Stimulated activated CD4-positive, alpha-beta T cell treated with anti-CD3 and anti-CD28 coated beads, TNF-alpha, amount 100 ng/mL, for 1 hour (primary cell): ENCODE data around the gene ITK.

ENCODE experiments used
- DNase-seq, 3 donors: peaks; one replicate each; pipeline ENCODE4 v3.0.0-alpha.2; 2020; ENCODE audit warnings: low read depth in 3 of 3, low spot score in 1 of 3

The ITK gene

GRCh38 chr5:157180374-157181264, at the start of gene ITK:
TSS of gene ITK (plus strand) at chr5:157180840. CDS start at chr5:157180978, 138 bp downstream.
- no peak for DNase-seq

GRCh38 chr5:157130925-157131324, 49.7 kb upstream of the ITK start:
- no peak for DNase-seq

- no peak for DNase-seq
Observed at GRCh38 chr5:157132281-157132612, 48.4 kb upstream of the ITK start.

GRCh38 chr5:157137691-157138090, 42.9 kb upstream of the ITK start:
- no peak for DNase-seq

GRCh38 chr5:157142317-157143126, 38.1 kb upstream of the ITK start, which contains the start of gene MED7:
TSS of gene MED7 (minus strand) at chr5:157142865. CDS start at chr5:157139431, 3,434 bp downstream.
- peak; percentile 64 to 86 (median 81) for DNase-seq

DNA sequence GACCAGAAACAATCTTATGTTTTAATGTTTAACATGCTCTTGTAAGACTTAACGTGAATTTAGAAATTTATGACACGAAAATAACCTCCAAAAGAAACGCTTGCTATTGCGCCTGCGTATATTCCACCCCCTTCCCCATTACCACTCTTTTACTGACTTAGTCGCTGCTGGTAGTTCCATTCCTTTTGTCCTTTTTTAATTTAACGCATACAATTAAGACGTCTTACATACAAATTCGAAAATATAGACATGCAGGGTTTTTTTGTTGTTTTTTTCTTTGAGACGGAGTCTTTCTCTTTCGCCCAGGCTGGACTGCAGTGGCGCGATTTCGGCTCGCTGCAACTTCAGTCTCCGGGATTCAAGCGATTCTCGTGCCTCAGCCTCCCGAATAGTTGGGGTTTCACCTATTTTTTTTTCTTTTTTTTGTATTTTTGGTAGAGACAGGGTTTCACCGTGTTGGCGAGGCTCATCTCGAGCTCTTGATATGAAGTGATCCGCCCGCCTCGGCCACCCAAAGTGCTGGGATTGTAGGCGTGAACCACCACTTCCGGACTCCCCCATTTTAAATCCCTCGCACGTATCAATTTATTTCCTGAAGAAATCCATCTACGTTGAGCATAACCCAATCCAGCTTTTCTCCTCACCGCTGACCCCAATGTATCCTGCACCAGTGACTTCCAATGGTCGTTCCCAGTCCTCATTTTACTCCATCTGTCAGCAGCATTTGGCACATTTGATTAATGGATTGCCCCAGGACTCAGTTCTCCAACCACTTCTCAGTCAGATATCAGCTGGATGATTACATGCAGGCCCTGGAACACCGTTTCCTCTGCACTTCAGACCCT, 37.3 kb upstream of the ITK start:
- DNase-seq: no peak

- DNase-seq: peak; percentile 56 to 69 (median 66)
Observed at GRCh38 chr5:157148734-157149615, 31.7 kb upstream of the ITK start.

- DNase-seq: no peak
Observed at GRCh38 chr5:157150995-157151394, 29.6 kb upstream of the ITK start.

GRCh38 chr5:157155297-157155696, 25.3 kb upstream of the ITK start:
- DNase-seq: no peak

DNA sequence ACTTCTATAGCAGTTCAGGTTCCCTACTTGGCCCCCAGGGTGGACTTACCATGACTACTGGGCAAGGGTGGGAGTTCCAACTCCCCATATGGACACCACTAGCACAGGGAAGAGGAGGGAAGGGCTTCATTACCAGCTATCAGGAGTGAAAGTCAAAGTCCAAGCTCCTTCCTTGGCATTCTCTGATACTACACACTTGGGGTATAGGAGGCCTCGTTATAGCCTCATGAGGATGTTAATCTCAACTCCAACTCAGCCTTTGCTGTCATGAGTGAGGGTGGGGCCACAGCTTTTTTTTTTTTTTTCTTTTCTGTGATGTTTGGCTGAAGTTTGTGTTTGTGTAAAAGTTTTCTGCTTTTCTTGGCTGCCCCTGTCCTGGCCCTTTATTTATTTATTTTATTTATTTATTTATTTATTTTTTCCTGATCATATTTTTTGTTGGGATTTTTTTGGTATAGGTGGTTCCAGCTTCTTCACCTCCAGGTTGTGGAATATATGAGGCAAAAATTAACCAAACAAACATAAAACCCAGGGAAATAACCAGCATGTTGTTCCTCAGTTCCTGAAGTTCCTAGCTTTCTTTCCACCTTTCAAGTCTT, 23.2 kb upstream of the ITK start:
- no peak for DNase-seq

DNA sequence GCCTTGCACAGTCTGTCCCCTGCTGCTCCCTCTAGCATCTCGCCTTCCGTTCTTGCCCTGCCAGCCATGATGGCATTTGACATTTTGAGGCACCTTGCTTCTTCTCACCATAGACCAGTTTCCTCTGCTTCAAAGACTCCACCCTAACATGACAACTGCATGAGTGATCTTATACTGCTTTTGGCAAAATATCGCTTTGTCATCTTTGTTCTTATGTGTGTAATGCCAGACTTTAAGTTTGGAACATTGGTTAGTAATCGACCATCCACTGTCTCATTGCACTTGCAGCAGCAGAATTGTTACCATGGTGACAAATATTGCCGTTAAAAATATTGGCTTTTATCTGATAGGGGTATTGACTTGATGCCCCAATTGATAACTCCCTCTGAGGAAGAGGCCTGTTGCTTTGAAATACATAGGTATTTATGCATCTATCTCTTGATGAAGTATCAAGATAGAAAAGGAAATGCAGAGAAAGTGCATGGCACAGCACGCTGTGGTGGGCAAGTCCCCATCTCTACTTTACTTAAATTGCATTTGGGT, 21.4 kb upstream of the ITK start:
- no peak for DNase-seq

GRCh38 chr5:157160001-157160400, 20.6 kb upstream of the ITK start:
- DNase-seq: no peak

- DNase-seq: no peak
Observed at GRCh38 chr5:157161996-157162395, 18.6 kb upstream of the ITK start.

DNA sequence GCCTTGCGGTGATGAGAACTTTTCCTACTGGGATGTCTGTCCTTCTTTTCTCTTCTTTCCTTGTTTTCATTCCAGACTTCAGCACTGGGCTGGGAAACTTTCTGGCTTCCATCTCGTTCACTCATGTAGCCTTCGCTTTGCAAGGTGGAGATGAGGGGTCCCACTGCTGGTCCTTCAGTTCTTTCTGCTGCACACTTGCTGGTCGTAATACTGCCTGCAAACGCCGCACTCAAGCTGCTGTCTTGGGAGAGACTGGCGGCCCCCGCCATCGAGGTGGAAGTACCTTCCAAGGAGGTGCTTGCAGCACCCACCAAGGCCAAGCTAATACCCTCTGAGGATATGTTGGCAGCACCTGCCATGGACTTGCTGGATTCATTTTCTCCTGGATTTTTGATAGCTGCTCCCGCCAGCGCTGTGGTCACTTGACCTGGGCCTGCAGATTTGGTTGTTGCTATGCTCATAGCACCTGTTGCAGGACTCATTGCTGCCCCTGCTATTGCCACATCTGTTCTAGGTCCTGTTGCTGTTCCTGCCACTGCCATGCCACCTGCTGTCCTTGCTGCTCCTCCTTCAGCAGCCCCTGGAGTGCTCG, 17.6 kb upstream of the ITK start:
- no peak for DNase-seq

DNA sequence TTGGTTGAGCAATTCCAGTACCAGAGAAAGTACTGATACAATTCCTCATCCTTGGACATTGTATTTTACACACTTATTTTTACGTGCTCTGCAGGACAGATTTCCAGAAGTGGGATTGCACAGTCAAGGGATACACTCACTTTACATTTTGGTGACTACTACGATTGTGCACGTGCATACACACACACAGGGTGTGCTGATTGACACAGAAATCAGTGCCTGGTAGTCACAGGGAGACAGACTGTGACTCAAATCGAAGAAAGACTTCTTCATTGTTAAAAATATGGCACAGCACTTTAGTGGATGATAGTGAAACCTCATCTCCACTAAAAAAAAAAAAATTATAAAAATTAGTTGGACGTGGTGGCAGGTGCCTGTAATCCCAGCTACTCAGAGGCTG, 16.1 kb upstream of the ITK start:
- DNase-seq: no peak

DNA sequence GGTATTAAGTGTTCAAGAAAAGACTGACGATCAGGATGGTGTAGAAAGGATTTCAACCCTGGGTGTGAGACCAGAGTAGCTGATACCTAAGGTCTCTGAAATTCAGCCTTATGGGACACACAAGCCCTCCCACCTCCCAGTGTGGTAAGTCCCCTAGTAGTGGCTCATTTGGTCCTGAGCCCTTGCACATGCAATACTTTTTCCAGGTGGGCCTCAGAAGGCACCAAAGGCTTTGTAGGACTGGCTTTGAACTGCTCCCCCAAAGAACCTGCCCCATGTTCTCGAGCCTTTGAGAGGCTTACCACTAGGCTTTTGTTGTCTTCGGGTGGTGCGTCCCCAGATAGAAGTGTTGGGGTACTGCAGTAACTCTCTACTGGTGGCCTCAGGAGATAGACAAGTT, 15.4 kb upstream of the ITK start:
- DNase-seq: no peak

GRCh38 chr5:157165668-157166067, 15.0 kb upstream of the ITK start:
- no peak for DNase-seq

- no peak for DNase-seq
Observed at GRCh38 chr5:157166214-157167213, 14.1 kb upstream of the ITK start, which contains the start of gene GARIN3. TSS of gene GARIN3 (minus strand) at chr5:157166264. CDS start at chr5:157166168, 96 bp downstream.
